T-helper 2 cell treated with Interferon-gamma antibody and Interleukin-4, amounts not matched to agents 5 μg/mL and 100 μg/mL, for 36 hours (primary cell): ENCODE results near the gene CRLF1.
A peak's percentile ranks its signal among the peaks of the same experiment; 100 is the strongest.

Experiments
- DNase-seq: peaks from one replicate; pipeline ENCODE4 v3.0.0; 2021; ENCODE audit warnings: low spot score
- H3K27ac Mint-ChIP-seq: one replicate; pipeline ENCODE4 v1.8.0; 2021; ENCODE audit warnings: mild to moderate bottlenecking, mixed read lengths
- H3K27me3 Mint-ChIP-seq: one replicate; pipeline ENCODE4 v1.8.0; 2021; ENCODE audit warnings: low read depth, mixed read lengths
- H3K36me3 Mint-ChIP-seq: one replicate; pipeline ENCODE4 v1.8.0; 2021; ENCODE audit warnings: low read depth, mixed read lengths
- H3K4me1 Mint-ChIP-seq: one replicate; pipeline ENCODE4 v1.8.0; 2021; ENCODE audit warnings: low read depth, mixed read lengths
- H3K4me3 Mint-ChIP-seq: one replicate; pipeline ENCODE4 v1.8.0; 2022; ENCODE audit warnings: mild to moderate bottlenecking, moderate library complexity, mixed read lengths
- H3K9me3 Mint-ChIP-seq: one replicate; pipeline ENCODE4 v1.8.0; 2021; ENCODE audit warnings: mixed read lengths

CRLF1 gene

GRCh38 chr19:18543814-18544475 lies 62.7 kb downstream of the CRLF1 start:
- H3K27ac Mint-ChIP-seq, result peak overlapping the region; percentile 99
- peaks cover 15% of the 10 kb centered on the region for H3K36me3 Mint-ChIP-seq
- H3K9me3 Mint-ChIP-seq, result no peaks in the 10 kb centered on the region
- peak overlapping the region; percentile 95 for H3K4me3 Mint-ChIP-seq
- peak; percentile 81 for DNase-seq
- H3K27me3 Mint-ChIP-seq, result no peaks in the 10 kb centered on the region
- H3K4me1 Mint-ChIP-seq, result peaks cover 17% of the 10 kb centered on the region
